Activated CD4-positive, alpha-beta T cell treated with anti-CD3 and anti-CD28 coated beads for 4 hours (primary cell): ENCODE results near the gene GPSM1.
A peak's percentile ranks its signal among the peaks of the same experiment; 100 is the strongest.

ENCODE experiments used
- DNase-seq, 2 donors: peaks; one replicate each; pipeline ENCODE4 v3.0.0-alpha.2; 2020

Gene GPSM1, protein sequence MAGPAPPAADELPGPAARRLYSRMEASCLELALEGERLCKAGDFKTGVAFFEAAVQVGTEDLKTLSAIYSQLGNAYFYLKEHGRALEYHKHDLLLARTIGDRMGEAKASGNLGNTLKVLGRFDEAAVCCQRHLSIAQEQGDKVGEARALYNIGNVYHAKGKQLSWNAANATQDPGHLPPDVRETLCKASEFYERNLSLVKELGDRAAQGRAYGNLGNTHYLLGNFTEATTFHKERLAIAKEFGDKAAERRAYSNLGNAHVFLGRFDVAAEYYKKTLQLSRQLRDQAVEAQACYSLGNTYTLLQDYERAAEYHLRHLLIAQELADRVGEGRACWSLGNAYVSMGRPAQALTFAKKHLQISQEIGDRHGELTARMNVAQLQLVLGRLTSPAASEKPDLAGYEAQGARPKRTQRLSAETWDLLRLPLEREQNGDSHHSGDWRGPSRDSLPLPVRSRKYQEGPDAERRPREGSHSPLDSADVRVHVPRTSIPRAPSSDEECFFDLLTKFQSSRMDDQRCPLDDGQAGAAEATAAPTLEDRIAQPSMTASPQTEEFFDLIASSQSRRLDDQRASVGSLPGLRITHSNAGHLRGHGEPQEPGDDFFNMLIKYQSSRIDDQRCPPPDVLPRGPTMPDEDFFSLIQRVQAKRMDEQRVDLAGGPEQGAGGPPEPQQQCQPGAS

DNA sequence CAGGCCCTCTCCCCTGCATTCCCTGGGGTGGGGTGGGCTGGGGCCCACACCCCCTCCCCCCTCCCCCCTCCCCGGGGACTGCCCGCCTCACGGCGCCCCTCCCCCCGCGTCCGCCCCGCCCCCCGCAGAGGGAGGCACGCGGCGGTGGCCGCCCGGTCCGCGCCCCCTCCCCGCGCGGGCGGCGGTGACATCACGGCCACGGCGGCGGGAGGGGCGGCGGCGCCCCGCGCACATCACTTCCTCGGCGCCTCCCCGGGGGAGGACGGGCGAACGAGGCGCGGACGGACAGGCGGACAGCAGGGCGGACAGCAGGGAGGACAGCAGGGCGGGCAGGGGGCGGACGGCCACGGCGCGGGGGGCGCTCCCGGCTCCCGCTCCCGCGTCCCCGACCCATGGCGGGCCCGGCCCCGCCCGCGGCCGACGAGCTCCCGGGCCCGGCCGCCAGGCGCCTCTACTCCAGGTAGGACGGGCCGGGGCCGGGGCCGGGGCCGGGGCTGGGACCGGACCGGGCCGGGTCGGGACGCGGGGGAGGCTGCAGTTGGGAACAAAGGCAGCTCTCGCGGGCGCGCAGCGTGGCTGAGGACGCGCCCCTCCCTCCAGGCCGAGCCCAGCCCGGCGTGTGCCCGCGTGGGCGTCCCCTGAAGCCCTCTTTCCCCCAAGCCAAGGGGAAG is at the start of gene GPSM1:
Gene GPSM1 (plus strand): TSS at position 236 of the 671 bp plus-strand sequence. CDS start 157 bp downstream, at position 393.
- peak; percentile 46 to 59 for DNase-seq

DNA sequence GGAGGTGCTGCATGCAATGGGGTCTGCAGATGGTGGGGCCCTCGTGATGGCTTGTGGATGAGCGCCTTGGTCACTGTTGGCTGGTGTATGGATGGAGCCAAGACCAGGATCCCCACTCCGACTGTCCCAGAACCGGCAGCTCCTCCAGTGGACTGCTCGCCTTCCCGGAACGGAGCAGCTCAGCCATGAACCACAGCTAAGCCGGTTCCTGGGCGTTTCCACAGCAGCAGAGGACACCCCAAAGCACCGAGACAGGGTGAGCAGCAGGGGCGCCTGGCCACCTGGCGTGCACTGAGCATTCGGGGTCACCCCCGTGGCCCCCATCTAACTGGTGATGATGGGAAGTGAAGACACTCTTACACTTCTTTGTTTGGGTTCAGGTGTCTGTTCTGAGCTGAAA is 49.6 kb upstream of the GPSM1 start:
- no peak for DNase-seq

DNA sequence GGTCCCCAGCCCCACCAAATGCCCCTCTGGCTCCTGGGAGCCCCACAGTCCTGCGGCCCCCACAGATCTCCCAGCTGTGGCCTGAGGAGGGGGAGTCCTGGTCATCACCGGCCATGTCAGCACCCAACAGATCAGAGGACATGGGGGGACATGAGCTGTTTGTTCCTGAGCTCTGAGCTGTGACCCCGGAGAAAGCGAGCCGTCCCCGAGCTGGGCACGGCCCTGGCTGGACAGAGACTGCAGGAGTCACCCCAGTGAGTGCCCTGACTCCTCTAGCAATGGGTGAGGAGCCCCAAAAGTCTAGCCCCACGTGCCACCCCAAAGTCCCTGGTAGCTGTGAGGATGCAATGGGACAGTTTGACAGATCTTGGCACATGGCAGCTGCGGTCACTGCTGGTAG is 49.1 kb upstream of the GPSM1 start:
- no peak for DNase-seq

DNA sequence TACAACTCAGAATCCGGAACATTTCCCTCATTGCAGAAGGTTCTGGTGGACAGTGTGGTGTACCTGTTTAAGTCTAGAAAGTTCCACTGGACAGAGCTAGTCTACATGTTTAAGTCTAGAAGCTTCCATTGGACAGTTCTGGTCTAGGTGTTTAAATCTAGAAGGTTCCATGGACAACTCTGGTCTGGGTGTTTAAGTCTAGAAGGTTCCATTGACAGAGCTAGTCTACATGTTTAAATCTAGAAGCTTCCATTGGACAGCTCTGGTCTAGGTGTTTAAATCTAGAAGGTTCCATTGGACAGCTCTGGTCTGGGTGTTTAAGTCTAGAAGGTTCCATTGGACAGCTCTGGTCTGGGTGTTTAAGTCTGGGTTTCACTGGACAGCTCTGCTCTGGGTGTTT is 48.4 kb upstream of the GPSM1 start:
- no peak for DNase-seq

DNA sequence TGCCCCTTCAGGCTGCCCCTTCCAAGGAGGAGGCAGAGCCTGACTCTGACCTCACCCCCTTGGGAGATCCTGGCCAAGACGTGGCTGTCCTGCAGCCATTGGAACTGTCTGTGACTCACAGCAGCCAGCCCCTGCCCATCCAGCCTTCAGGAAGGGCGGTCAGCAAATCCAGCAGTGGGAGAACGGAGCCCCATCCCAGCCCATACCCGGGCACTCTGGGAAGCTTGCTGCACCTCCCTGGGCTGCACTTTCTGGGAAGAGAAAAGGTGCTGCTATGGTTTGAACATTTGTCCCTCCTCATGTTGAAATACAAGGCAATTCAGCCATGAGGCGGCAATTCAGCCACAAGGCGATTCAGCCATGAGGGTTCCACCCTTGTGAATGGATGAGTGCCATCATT is 47.9 kb upstream of the GPSM1 start:
- DNase-seq: no peak

DNA sequence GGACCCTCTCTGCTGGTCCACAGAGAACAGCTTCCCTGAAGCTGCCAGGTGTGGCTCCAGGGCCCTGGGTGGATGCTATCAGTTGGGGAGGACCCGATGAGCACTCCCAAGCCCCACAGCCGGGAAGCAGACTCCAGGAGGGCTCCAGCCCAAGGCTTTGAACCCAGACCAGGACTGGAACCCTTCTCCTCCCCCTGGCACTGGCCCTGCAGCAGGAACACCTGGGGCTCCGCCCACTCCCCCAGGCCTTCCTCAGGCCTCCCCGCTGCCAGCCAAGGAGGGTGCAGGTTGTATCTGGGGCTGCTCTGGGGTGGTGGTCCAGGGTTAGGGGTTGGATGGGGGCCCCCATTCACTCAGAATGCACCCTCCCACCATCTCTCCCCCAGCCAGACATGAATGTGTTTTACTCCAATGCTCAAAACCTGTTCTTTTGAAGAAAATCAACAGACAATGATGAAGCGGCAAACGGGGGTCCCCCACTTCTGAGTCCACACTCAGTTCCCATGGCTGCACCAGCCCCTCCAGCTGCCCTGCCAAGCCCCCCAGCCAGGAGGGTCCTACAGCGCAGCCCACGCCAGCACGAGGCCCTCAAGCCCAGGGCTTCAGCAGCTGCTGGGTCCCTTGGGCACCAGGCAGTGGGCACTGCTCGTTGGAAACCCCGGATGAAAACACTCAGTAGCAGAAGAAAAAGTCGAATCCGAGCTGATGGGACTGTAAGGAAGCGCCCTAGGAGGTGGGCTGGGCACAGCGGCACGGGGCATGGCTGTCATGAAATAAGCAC is 46.6 kb upstream of the GPSM1 start:
- no peak for DNase-seq

DNA sequence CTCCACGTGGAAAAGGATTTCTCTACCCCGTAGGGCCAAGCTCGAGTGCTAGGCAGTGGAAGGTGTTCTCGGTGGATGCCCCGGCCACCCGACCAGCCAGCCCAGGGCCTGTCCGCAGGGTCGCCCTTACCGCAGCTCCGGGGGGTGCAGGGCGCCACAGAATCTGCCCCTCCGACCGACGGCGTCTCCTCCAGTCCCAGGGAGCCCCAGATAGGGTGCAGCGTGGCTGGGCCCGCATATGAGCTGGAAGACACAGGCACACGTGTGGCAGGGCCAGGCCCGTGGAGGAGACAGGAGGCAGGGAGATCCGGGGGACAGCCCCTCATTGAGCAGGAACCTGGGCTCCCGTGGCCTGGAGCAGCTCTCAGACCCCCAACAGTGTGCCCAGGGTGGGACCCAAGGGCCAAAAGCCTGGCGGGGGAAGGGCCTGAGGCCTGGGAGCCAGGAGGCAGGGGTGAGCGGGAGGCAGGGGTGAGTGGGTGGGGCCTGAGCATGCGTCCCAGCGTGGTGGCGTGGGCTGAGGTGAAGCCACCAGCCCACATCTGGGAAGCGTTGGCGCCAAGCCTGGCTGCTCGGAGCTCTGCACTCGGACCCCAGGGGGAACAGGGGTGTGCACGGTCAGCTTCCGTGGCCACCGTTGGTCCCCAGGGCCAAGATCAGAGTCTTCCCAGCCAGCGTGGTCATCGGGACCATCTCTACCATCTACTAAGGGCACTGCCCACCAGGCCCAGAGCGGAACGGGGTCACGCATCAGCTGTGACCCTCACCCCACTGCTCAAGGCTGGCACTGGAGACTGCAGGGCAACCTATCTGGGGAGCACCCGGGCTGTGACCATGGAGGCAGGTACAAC is 45.7 kb upstream of the GPSM1 start:
- no peak for DNase-seq

DNA sequence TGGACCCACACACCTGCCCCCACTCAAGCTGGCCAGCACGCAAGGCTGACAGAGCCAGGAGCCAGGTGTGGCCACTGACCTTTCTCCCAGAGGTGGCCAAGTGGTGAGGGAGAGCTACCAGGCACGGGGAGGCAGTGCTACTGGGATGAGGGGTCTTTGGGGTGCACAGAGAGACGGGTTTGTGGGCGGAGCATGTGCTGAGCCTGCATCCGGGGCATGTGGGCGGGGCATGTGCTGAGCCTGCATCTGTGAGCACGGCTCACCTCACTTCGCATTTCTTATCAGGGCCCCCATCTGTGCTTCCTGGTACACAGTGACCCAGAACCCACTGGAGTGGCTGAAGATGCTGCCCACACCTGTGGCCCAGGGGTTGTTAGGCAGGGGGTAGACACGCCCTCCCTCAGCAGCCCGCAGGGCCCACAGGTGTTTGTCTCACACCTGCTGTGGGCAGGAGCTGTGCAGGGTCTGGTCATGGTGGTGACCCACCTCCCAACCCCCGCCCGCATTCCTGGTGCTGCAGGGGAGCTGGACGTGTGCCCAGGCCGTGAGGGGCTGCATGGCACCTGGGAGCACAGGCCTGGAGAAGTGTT is 45.0 kb upstream of the GPSM1 start:
- DNase-seq: peak in 1 of 2 donors; percentile 16

DNA sequence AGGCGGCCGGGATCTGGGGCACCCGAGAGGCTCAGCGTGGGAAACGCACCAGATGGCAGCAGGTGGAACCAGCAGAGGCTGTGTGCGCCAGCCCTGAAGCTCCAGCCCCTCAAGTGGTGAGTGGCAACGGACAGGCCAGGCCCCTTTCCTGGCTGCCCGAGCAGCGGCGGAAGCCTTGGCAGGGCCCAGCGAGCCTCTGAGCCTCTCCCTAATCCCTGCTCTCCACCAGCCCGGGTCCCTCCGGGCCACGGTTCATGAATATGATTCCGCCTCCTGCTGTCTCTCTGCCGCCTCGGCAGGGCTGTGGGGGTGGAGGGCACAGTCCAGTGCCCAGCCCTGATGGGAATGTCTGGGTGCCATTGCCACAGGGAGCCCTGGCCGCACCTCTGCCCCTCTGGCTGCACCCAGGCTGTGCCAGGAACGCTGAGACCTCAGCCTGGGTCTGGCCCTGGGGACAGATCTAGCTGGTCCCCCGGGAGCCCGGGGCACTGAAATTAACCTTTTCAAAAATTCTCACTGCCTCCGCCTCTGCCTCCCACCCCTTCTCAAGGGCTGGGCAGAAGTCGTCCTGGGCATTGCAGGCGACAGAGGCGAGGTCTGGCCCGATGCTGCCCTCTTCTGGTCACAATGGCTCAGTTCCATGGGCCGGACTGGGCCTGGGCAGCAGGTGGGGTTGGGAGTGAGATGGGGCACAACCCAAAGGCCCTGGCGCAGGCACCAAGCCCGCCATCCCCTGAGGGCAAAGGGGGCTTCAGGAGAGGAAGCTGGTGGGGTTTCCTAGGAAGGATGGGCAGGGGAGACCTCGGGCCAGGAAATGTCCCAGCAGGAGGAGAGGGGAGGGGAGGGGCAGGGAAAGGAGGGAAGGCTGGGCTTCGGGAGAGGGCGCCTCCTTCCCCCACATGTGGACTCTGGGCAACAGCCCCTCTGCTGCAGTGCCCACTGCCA is 43.8 kb upstream of the GPSM1 start:
- peak; percentile 69 to 72 for DNase-seq

DNA sequence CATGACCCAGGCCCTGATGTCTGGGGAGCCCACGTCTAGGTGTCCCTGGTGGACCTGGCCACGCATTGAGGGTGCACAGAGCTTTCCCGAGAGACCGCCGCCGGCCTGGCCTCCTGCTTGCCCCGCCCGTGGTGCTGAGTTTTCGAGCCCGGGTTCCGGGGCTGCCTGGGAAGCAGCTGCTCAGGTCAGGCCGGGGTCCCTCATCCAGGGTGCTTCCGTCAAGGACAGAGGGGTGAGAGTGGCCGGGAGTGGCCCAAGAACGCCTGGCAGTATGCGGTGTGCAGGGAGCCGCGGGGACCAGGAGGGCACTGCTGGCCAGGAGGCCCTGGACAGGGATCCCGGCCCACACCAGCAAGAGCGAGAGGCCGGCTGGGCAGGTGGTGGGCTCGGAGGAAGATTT is 43.0 kb upstream of the GPSM1 start:
- DNase-seq: no peak

DNA sequence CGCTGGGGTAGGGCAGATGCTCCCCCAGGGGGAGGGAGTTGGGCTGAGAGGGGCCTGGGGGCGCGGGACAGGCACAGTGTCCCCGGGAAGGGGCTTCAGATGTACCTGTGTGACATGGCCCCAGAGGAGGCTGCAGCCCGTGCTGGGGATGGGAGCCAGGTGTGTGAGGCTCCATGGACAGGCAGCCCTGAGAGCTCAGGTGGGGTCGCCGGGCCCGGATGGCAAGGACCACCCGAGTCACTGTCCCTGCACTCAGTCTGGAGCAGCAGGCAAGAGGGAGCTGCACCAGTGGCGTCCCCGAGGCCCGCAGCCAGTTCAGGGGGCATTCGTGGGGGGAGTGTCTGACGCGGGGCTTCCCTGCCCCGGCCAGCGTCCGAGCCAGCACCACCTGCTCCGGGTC is 42.4 kb upstream of the GPSM1 start:
- DNase-seq: no peak

DNA sequence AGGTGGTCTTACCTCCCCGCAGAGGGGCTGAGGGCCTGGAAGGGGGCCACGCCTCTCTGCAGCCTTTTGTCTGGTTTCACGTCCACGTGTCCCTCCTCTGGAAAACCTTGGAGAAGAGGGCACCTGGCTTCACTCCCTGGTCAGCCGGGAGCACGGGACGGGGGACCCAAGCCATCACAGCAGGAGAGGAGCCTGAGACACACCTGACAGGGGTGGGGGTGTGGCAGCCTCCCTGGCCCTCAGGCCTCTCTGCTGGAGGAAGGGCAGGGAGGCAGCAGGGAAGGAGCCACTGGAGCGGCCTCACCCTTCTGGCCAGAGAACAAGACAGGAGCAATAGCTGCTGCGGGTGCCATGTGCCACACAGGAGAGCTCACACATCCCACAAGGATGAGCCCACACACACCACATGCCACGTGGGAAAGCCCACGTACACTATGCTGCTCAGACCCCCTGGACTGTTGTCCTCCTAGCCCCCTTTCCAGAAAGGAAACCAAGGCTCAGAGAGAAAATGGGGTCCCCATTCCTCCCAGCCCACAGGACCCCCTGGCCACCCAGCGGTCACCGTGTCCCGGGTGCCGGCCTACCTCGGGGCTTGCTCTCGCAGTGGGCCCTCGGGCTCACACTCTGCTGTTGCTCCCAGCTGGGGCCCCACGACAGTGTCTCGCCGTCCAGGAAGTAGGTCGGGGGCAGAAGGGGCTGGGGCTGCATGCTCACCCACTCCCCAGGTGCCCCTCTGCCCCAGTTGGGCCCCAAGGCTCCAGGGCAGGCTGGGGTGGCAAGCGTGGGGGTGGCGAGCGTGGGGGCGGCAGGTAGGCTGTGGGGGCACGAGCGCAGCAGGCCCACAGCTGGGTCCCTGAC is 41.6 kb upstream of the GPSM1 start:
- DNase-seq: no peak

DNA sequence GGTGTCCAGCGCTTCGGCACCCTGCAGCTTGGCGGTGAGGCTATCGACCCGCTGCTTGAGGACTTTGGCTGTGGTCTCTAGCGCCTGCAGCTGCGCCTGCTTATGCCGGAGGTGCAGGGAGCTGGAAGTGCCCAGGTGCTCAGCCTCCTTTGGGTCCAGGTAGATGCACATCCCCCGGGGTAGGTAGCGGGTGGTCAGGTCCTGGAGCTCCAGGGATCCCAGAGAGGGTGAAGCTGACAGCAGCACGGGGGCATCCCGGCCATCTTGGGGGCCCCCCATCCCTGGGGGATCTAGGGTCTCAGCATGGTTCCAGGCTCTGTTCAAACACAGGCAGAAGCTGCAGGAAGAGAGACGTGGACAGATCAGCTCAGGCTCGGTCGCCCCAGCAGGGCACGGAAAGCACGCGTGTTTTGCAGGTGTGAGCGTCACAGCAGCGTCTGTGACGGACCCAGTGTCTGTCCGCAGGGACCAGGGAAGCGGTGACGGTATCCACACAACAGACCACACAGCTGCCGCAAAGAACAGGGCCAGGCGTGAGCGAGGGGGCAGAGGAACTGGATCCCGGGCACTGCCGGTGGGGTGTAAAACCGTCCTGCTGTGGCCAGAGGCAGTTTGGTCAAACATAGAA is 40.9 kb upstream of the GPSM1 start:
- DNase-seq: no peak

DNA sequence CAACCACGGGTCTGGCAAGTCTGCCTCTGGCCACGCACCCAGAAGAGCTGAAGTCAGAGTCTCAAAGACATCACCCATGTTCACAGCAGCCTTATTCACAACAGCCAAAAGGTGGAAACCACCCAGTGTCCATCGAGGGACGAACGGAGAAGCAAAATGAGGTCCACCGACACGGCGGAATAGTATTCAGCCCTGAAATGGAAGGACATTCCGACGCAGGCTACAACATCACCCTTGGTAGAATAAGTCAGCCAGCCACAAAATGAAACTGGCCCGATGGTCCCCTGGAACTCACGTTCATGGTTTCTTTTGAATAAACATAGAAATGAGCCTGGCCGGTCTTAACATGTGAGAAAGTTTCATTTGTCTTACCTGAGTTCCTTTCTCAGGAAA is 40.4 kb upstream of the GPSM1 start:
- DNase-seq: no peak

DNA sequence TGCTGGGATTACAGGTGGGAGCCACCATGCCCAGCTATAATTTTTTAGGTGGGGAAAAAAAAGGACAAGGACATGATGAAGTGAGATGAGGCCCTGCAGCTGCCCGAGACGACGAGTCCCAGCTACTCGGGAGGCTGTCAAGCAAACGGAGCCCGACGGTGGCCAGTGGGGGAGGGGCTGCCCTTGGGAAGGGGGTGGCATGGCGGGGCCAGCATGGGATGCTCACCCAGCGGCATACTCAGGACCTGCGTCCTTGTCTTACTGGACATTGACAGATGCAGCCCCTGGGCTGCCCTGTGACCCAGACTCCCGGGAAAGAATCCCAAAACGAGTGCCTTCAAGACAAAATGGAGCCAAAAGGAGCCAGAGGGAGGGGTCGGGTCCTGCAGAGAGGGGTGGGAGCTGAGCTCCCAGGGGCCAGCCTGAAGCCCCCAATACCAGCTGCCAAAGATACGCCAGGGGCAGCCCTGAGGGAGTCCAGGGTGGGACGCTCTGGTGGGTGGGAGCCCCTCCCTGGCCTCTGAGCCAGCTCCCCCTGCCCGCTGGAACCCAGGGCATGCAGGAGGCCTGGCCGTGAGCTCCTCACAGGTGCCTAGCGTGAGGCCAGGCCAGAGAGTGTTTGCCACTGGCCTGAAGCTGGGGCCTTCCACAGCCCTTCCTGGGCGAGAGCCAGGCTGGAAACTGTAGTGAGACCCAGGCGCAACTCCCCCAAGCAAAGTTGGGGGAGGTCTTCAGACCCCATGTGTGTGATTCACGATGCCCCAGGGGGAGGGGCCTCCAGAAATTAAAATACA is 39.2 kb upstream of the GPSM1 start:
- DNase-seq: no peak

DNA sequence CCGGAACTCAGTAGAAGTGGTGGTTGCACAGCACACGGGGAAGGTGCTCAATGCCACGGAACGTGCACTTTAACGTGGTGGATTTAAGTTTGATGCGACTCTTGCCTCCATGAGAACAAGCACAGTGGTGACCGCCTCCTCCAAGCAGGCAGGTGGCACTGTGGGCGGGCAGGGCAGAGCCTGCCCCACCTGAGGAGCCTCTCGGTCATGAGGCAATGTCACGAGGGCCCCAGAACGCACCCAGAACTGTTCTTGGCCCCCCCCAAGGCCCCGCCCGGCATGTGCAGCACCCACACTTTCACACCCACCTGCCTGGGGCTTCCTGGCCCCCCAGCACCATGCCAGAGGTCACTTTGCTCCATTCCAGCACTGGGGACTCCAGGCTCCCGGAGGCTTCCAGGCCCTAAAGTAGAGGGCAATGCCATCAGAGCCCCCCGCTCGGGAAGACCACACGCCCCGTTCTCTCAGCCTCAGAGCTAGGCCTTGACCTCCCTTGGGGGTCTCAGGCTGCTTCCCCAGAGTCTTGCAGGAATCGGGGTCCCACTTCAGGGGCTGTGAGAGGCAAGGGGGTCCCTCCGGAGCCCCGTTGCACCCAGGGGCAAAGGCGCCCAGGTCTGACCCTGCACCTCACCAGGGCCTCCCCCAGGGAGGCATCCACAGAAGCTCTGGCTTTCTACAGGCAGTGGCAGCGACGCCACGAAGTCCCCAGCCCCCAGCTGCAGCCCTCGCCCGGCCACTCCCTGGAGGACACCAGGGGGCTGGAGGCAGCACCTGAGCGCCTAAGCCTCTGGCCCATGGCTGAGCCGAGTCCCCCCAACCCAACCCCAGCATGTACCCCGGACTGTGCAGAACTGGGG is 37.5 kb upstream of the GPSM1 start:
- no peak for DNase-seq

DNA sequence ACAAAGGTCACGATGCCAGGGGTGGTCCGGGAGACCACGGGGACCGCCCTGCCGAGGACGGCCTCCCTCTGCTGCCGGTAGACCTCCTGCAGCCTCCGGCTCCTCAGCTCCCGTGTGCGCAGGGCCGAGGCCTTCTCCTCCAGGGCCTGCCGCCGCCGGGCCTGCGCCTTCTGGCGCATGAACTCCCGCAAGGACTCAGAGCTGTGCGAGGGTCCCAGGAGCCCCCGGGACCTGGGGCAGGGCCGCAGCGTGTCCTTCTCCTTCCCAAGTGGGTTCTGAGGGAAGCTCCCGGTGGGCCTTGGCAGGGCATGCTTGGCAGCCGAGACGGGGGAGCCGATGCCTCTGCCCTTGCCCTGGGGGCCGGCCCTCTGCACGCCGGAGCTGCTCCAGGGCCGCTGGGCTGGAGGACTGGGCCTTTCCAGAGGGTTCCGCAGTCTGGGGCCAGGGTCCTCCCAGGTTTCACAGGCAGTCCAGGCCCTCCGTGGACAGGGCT is 36.8 kb upstream of the GPSM1 start:
- no peak for DNase-seq
